ENCODE results near the gene PHF3.

DNA sequence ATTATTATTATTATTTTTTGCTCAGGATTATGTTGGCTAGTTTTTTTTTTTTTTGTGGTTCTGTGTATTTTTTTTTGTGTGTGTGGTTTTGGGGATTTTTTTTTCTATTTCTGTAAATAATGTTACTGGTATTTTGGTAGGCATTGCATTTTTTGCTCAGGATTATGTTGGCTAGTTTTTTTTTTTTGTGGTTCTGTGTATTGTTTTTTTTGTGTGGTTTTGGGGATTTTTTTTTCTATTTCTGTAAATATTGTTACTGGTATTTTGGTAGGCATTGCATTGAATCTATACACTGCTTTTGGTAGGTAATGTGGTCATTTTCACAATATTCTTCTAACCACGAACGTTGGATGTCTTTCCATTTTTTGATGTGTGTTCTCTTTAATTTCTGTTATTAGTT is 17.4 kb downstream of the PHF3 start:
- no peak for TF ChIP-seq EZH2 (IDR thresholded peaks at IDR 0.05; ENCODE audit: borderline replicate concordance, insufficient read depth, low read depth, low read length, poor library complexity, severe bottlenecking)
- TF ChIP-seq, protein P1, sequence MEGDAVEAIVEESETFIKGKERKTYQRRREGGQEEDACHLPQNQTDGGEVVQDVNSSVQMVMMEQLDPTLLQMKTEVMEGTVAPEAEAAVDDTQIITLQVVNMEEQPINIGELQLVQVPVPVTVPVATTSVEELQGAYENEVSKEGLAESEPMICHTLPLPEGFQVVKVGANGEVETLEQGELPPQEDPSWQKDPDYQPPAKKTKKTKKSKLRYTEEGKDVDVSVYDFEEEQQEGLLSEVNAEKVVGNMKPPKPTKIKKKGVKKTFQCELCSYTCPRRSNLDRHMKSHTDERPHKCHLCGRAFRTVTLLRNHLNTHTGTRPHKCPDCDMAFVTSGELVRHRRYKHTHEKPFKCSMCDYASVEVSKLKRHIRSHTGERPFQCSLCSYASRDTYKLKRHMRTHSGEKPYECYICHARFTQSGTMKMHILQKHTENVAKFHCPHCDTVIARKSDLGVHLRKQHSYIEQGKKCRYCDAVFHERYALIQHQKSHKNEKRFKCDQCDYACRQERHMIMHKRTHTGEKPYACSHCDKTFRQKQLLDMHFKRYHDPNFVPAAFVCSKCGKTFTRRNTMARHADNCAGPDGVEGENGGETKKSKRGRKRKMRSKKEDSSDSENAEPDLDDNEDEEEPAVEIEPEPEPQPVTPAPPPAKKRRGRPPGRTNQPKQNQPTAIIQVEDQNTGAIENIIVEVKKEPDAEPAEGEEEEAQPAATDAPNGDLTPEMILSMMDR (IDR thresholded peaks at IDR 0.05): no peak
